NT2/D1 (cell line): Measurements from ENCODE around the gene VCX3B.

Source experiments
- SUZ12 ChIP-seq: IDR thresholded peaks from 2 replicates; pipeline ENCODE4 v1.6.1; 2011; ENCODE audit not compliant: insufficient read length, insufficient read depth; ENCODE audit errors: extremely low read depth
- YY1 ChIP-seq: IDR thresholded peaks from 2 replicates; pipeline ENCODE4 v1.6.1; 2011; ENCODE audit not compliant: insufficient read length, insufficient read depth
- ZNF274 ChIP-seq: IDR thresholded peaks from 2 replicates; pipeline ENCODE4 v1.6.1; 2011; ENCODE audit warnings: mild to moderate bottlenecking, low read depth, low read length

GRCh38 chrX:8453611-8454010 is 11.0 kb upstream of the VCX3B start:
- TF ChIP-seq YY1 (no peak), ZNF274 (no peak), SUZ12 (no peak)
